GM12892 (cell line): Measurements from ENCODE around the gene NUBP2.

ENCODE experiments used
- DNase-seq: peaks from one replicate; pipeline ENCODE4 v3.0.0; 2011; ENCODE audit not compliant: insufficient read length
- FAIRE-seq: peaks from 2 replicates; lab custom pipeline; 2011; peaks lifted over from hg19 to GRCh38; lab: Jason Lieb, UNC
- POLR2A ChIP-seq: IDR thresholded peaks from 2 replicates; pipeline ENCODE4 v1.6.1; 2011; ENCODE audit warnings: low read depth, low read length, control low read depth
- POLR2AphosphoS5 ChIP-seq: IDR thresholded peaks from 2 replicates; pipeline ENCODE4 v1.6.1; 2011; ENCODE audit warnings: low read depth, low read length, control low read depth
- TAF1 ChIP-seq: IDR thresholded peaks from 2 replicates; pipeline ENCODE4 v1.6.1; 2011; ENCODE audit warnings: low read depth, mild to moderate bottlenecking, control low read depth, low read length, borderline replicate concordance

The NUBP2 gene

GRCh38 chr16:1817716-1818115 lies 35.0 kb downstream of the NUBP2 start:
- no peak for DNase-seq
- TF ChIP-seq POLR2AphosphoS5 (no peak), POLR2A (no peak), TAF1 (no peak)
- FAIRE-seq = no peak

GRCh38 chr16:1818204-1818872 lies 35.6 kb downstream of the NUBP2 start:
- DNase-seq = no peak
- TF ChIP-seq TAF1 (no peak), POLR2A (no peak), POLR2AphosphoS5 (no peak)
- no peak for FAIRE-seq

GRCh38 chr16:1818873-1819525 lies 36.2 kb downstream of the NUBP2 start:
- DNase-seq = no peak
- TF ChIP-seq POLR2A = no peak
- no peak for TF ChIP-seq TAF1
- no peak for TF ChIP-seq POLR2AphosphoS5
- FAIRE-seq = no peak

GRCh38 chr16:1819611-1820010 lies 36.9 kb downstream of the NUBP2 start:
- TF ChIP-seq TAF1 (no peak), POLR2A (no peak), POLR2AphosphoS5 (no peak)
- DNase-seq (no peak), FAIRE-seq (no peak)

GRCh38 chr16:1820096-1820945 lies 37.6 kb downstream of the NUBP2 start:
- DNase-seq (no peak), FAIRE-seq (no peak)
- TF ChIP-seq POLR2AphosphoS5 (no peak), TAF1 (no peak), POLR2A (no peak)

GRCh38 chr16:1820946-1821290 lies 38.2 kb downstream of the NUBP2 start:
- no peak for TF ChIP-seq POLR2AphosphoS5
- TF ChIP-seq TAF1 = no peak
- TF ChIP-seq POLR2A = no peak
- DNase-seq (no peak), FAIRE-seq (no peak)

- TF ChIP-seq POLR2A = no peak
- TF ChIP-seq TAF1 = no peak
- TF ChIP-seq POLR2AphosphoS5 = no peak
- FAIRE-seq = no peak
- no peak for DNase-seq
These were observed 39.3 kb downstream of the NUBP2 start for GRCh38 chr16:1821861-1822611.

- FAIRE-seq = no peak
- no peak for DNase-seq
- TF ChIP-seq POLR2AphosphoS5 (no peak), TAF1 (no peak), POLR2A (no peak)
These were observed 40.0 kb downstream of the NUBP2 start for GRCh38 chr16:1822801-1823200.

- no peak for DNase-seq
- FAIRE-seq = peak; percentile 17
- TF ChIP-seq POLR2A (no peak), POLR2AphosphoS5 (no peak), TAF1 (no peak)
These were observed 41.1 kb downstream of the NUBP2 start for GRCh38 chr16:1823821-1824220.

GRCh38 chr16:1825381-1825863 lies 42.7 kb downstream of the NUBP2 start:
- TF ChIP-seq POLR2A = no peak
- FAIRE-seq (no peak), DNase-seq (no peak)
